ENCODE results near the gene RELL2.

RELL2 gene

GRCh38 chr5:141677415-141677814, 40.6 kb downstream of the RELL2 start:
- DNase-seq (ENCODE audit: low spot score): no peak

DNA sequence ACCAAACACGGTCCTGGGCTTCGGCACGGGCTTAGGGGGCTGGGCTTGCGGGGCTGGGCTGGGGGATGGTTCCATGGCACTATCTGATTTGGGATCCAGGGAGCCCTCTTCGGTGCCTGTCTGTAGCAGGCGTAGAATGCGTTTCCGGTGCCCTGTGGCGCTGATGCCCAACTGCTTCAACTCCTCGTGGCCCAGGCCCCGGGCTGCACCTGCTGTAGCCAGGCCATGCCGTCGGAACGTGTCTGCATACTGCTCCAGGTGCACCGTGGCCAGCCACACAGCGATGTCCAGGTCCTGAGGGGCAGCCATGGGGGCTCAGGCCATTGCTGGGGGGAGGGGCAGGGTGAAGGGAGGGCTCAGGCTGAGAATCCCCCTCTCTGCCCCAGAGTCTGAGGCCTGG, 43.4 kb downstream of the RELL2 start:
- no peak for DNase-seq (ENCODE audit: low spot score)

- no peak for DNase-seq (ENCODE audit: low spot score)
These were observed 44.0 kb downstream of the RELL2 start for GRCh38 chr5:141680751-141681201.

GRCh38 chr5:141681295-141681694, 44.5 kb downstream of the RELL2 start:
- DNase-seq (ENCODE audit: low spot score): no peak

GRCh38 chr5:141681695-141682641, 45.2 kb downstream of the RELL2 start, which contains the start of gene ARAP3:
ARAP3 (minus strand) TSS chr5:141682230; CDS start chr5:141680486, 1,744 bp downstream.
- peak; percentile 90 for DNase-seq (ENCODE audit: low spot score)

- no peak for DNase-seq (ENCODE audit: low spot score)
These were observed 46.9 kb downstream of the RELL2 start for GRCh38 chr5:141683596-141684141.

- no peak for DNase-seq (ENCODE audit: low spot score)
These were observed 48.8 kb downstream of the RELL2 start for GRCh38 chr5:141685591-141685990.

- DNase-seq (ENCODE audit: low spot score): no peak
These were observed 50.0 kb downstream of the RELL2 start for GRCh38 chr5:141686648-141687416.

Data from AG08395 (cell line).